ENCODE results near the gene CLHC1.
A peak's percentile ranks its signal among the peaks of the same experiment; 100 is the strongest.
"Not testable (repeated sequence)": the region's sequence is repeated elsewhere in the genome, so short reads cannot be mapped to it uniquely, and the experiment has no call there.

Gene CLHC1

GRCh38 chr2:55232084-55232862 is at the start of gene CLHC1, which contains the start of gene RPS27A:
TSS of gene CLHC1 (minus strand) at chr2:55232293. CDS start at chr2:55222411, 9,882 bp downstream.
TSS of gene RPS27A (plus strand) at chr2:55232688. CDS start at chr2:55232825, 137 bp downstream.
- peak; percentile 98 for DNase-seq

GRCh38 chr2:55280851-55281546 is 48.9 kb upstream of the CLHC1 start:
- DNase-seq = not testable (repeated sequence)

- DNase-seq = not testable (repeated sequence)
These were observed 47.8 kb upstream of the CLHC1 start for GRCh38 chr2:55279859-55280424.

- DNase-seq = not testable (repeated sequence)
These were observed 47.2 kb upstream of the CLHC1 start for GRCh38 chr2:55279214-55279835.

- no peak for DNase-seq
These were observed 45.2 kb upstream of the CLHC1 start for GRCh38 chr2:55277310-55277709.

- not testable (repeated sequence) for DNase-seq
These were observed 42.3 kb upstream of the CLHC1 start for GRCh38 chr2:55274346-55274745.

- peak; percentile 43 for DNase-seq
These were observed 37.5 kb upstream of the CLHC1 start for GRCh38 chr2:55269645-55269990.

- DNase-seq = peak; percentile 98
These were observed 37.0 kb upstream of the CLHC1 start, which contains the start of gene MTIF2 for GRCh38 chr2:55268907-55269644. TSS of gene MTIF2 (minus strand) at chr2:55269231. CDS start at chr2:55263858, 5,373 bp downstream.

GRCh38 chr2:55268288-55268906 is 36.3 kb upstream of the CLHC1 start:
- peak; percentile 28 for DNase-seq

GRCh38 chr2:55259586-55259985 is 27.5 kb upstream of the CLHC1 start:
- not testable (repeated sequence) for DNase-seq

- no peak for DNase-seq
These were observed 20.7 kb upstream of the CLHC1 start for GRCh38 chr2:55252832-55253231.

GRCh38 chr2:55247025-55247424 is 14.9 kb upstream of the CLHC1 start:
- DNase-seq = no peak

- DNase-seq = no peak
These were observed 13.3 kb upstream of the CLHC1 start for GRCh38 chr2:55245411-55245810.

GRCh38 chr2:55242617-55243016 is 10.5 kb upstream of the CLHC1 start:
- no peak for DNase-seq

- DNase-seq = not testable (repeated sequence)
These were observed 9.5 kb upstream of the CLHC1 start for GRCh38 chr2:55241582-55241981.

- DNase-seq = no peak
These were observed 7.6 kb upstream of the CLHC1 start for GRCh38 chr2:55239656-55240222.

- no peak for DNase-seq
These were observed 5.0 kb upstream of the CLHC1 start for GRCh38 chr2:55236992-55237543.

GRCh38 chr2:55235724-55236538 is 3.8 kb upstream of the CLHC1 start:
- DNase-seq = no peak

GRCh38 chr2:55233658-55233940 is 1.5 kb upstream of the CLHC1 start:
- DNase-seq = no peak

- DNase-seq = peak; percentile 57
These were observed 967 bp upstream of the CLHC1 start for GRCh38 chr2:55232863-55233657.

Data from hematopoietic multipotent progenitor cell treated with erythropoietin and hydrocortisone succinate and interleukin-3 and kit ligand, for 4 days (in vitro differentiated cells).